22Rv1 (cell line): ENCODE data around the gene LARP4B.

ENCODE experiments used
- CTCF ChIP-seq: fragments of 450-650 bp; IDR thresholded peaks from 2 replicates; pipeline ENCODE4 v1.5.1; 2017; ENCODE audit warnings: mild to moderate bottlenecking
- ZFX ChIP-seq: fragments of 450-650 bp; IDR thresholded peaks from 2 replicates; pipeline ENCODE4 v1.6.1; 2017; ENCODE audit warnings: antibody characterized with exemption, borderline replicate concordance

- TF ChIP-seq CTCF = no peak
- TF ChIP-seq ZFX = no peak
Observed at GRCh38 chr10:819816-820215, 111.7 kb downstream of the LARP4B start.
